Measurements from ENCODE around the gene GNG12. TPM values are rescaled to one million over a fixed set of nuclear protein-coding genes. Genes with fewer than 3 reads are reported as not detected.

GNG12 gene
- polyA plus RNA-seq, 1 donor (not counting 4 experiments of a cell fraction or from before 2014, with no cell fraction given) = 208 TPM

- peaks cover 3% of the 10 kb centered on the region for H3K4me1 ChIP-seq (ENCODE audit: control insufficient read depth, extremely low read depth, insufficient read depth, low read length)
- dilution Hi-C loops (cut with MboI; ENCODE audit: extremely low pct_ligation_motif_present, low sequenced_read_pairs) = no loop called here
- H3K27ac ChIP-seq (ENCODE audit: control insufficient read depth, insufficient read depth, low read length) = no peak overlapping the region
- H2AFZ ChIP-seq (ENCODE audit: control insufficient read depth, low read length) = no peak overlapping the region
- peaks cover 13% of the 10 kb centered on the region for H4K20me1 ChIP-seq (ENCODE audit: control insufficient read depth, extremely low read depth, insufficient read depth, low read length)
- no peaks in the 10 kb centered on the region for H3K27me3 ChIP-seq (ENCODE audit: control insufficient read depth, extremely low read depth, insufficient read depth, low read length)
- DNase-seq (ENCODE audit: low read depth, low spot score) = no peak
- H3K4me3 ChIP-seq (ENCODE audit: control insufficient read depth in 2 of 3, extremely low read depth in 1 of 3, insufficient read depth in 2 of 3, low read depth in 1 of 3, low read length in 3 of 3) = no peak overlapping the region
- H3K79me2 ChIP-seq (ENCODE audit: control insufficient read depth, insufficient read depth, low read length) = peaks cover 99% of the 10 kb centered on the region
- TF ChIP-seq EZH2 (IDR thresholded peaks at IDR 0.05; ENCODE audit: low read length) (no peak), CTCF (optimal IDR thresholded peaks at IDR 0.05 in 1 of 3, IDR thresholded peaks at IDR 0.05 in 1 of 3, conservative IDR thresholded peaks at IDR 0.05 in 1 of 3; ENCODE audit: extremely low read depth in 1 of 3, insufficient read depth in 2 of 3, low read length in 3 of 3) (no peak)
- H3K9me1 ChIP-seq (ENCODE audit: control insufficient read depth, extremely low read depth, insufficient read depth, low read length) = peaks cover 5% of the 10 kb centered on the region
- H3K9me3 ChIP-seq (ENCODE audit: control insufficient read depth, low read depth, low read length) = no peaks in the 10 kb centered on the region
- H3K9ac ChIP-seq (ENCODE audit: control insufficient read depth, extremely low read depth, insufficient read depth, low read length) = no peak overlapping the region
- peaks cover 12 to 23% of the 10 kb centered on the region in 2 experiments for H3K36me3 ChIP-seq (ENCODE audit: control insufficient read depth in 2 of 2, extremely low read depth in 1 of 2, insufficient read depth in 2 of 2, low read length in 2 of 2)
- H3K4me2 ChIP-seq (ENCODE audit: control insufficient read depth, extremely low read depth, insufficient read depth, low read depth, low read length) = no peak overlapping the region
- FAIRE-seq = no peak
Measured at GRCh38 chr1:67825591-67825990, 7.7 kb downstream of the GNG12 start.

DNA sequence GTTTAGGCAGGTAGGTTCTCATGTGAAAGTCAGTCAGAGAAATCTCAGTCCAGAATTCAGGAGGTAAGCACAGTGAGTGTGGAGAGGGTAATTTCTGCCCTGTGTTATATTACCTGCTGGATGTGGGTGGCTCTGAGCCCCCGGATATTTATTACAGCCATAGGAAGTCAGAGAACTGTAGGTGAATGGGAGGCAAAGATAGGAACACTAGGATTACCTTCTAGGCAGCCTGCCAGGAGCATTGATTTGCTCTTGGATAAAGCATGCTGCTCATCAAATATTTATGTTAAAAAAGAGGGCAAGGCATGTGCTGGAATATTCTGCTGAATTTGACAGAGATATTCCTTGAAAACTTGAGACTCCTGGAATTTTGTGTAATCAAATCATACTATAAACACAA is 8.5 kb downstream of the GNG12 start:
- Histone ChIP-seq H3K4me3 (ENCODE audit: control insufficient read depth in 2 of 3, extremely low read depth in 1 of 3, insufficient read depth in 2 of 3, low read depth in 1 of 3, low read length in 3 of 3) (no peak overlapping the region), H3K27me3 (ENCODE audit: control insufficient read depth, extremely low read depth, insufficient read depth, low read length) (no peaks in the 10 kb centered on the region), H2AFZ (ENCODE audit: control insufficient read depth, low read length) (no peak overlapping the region), H3K79me2 (ENCODE audit: control insufficient read depth, insufficient read depth, low read length) (peaks cover 99% of the 10 kb centered on the region), H3K9me3 (ENCODE audit: control insufficient read depth, low read depth, low read length) (no peaks in the 10 kb centered on the region), H3K4me1 (ENCODE audit: control insufficient read depth, extremely low read depth, insufficient read depth, low read length) (no peaks in the 10 kb centered on the region), H3K4me2 (ENCODE audit: control insufficient read depth, extremely low read depth, insufficient read depth, low read depth, low read length) (no peak overlapping the region), H3K9ac (ENCODE audit: control insufficient read depth, extremely low read depth, insufficient read depth, low read length) (no peak overlapping the region), H3K9me1 (ENCODE audit: control insufficient read depth, extremely low read depth, insufficient read depth, low read length) (peaks cover 5% of the 10 kb centered on the region), H4K20me1 (ENCODE audit: control insufficient read depth, extremely low read depth, insufficient read depth, low read length) (peaks cover 13% of the 10 kb centered on the region), H3K36me3 (ENCODE audit: control insufficient read depth in 2 of 2, extremely low read depth in 1 of 2, insufficient read depth in 2 of 2, low read length in 2 of 2) (peaks cover 14 to 25% of the 10 kb centered on the region in 2 experiments), H3K27ac (ENCODE audit: control insufficient read depth, insufficient read depth, low read length) (no peak overlapping the region)
- no peak for DNase-seq (ENCODE audit: low read depth, low spot score)
- FAIRE-seq = no peak
- TF ChIP-seq CTCF (optimal IDR thresholded peaks at IDR 0.05 in 1 of 3, IDR thresholded peaks at IDR 0.05 in 1 of 3, conservative IDR thresholded peaks at IDR 0.05 in 1 of 3; ENCODE audit: extremely low read depth in 1 of 3, insufficient read depth in 2 of 3, low read length in 3 of 3) (no peak), EZH2 (IDR thresholded peaks at IDR 0.05; ENCODE audit: low read length) (no peak)
- dilution Hi-C loops (cut with MboI; ENCODE audit: extremely low pct_ligation_motif_present, low sequenced_read_pairs) = no loop called here

Measured in keratinocyte (primary cell).